RPMI8226 (cell line): Measurements from ENCODE around the gene CLSTN2.

Experiments used
- DNase-seq: peaks from one replicate; pipeline ENCODE4 v3.0.0-alpha.2; 2015

The CLSTN2 gene

DNA sequence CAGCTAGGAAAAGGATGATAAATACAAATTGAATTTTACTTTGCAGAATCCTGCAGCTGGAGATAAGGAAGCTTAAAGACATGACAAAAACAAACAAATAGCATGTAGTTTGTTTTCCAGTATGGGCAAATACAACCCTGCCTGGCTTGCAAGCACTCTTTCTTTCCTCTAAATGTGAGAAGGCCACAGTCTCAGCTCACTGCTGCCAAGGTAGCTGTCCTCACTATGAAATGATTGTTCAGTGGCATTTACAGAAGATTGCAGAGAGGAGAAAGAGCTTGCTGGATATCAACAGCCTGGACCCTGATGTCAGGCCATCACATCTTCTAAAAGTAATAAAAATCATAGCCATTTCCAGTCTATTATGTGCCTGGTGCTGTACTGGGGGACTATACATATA lies 262.0 kb downstream of the CLSTN2 start:
- DNase-seq = no peak

DNA sequence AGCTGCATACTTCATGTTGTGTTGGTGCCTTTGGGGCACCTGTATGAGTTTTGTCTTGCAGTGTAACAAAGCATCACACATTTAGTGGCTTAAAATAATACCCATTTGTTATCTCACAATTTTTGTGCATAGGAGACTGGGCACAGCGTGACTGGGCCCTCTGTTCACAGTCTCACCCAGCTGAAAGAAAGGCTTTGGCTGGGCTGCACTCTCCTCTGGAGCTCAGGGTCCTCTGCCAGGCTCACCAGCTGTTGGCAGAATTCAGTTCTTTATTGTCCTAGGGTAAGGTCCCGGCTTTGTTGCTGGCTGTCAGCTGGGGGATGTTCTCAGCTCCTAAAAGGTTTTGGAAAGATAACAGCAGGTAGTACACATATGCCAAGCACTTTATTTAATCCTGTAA lies 263.3 kb downstream of the CLSTN2 start:
- DNase-seq = no peak

DNA sequence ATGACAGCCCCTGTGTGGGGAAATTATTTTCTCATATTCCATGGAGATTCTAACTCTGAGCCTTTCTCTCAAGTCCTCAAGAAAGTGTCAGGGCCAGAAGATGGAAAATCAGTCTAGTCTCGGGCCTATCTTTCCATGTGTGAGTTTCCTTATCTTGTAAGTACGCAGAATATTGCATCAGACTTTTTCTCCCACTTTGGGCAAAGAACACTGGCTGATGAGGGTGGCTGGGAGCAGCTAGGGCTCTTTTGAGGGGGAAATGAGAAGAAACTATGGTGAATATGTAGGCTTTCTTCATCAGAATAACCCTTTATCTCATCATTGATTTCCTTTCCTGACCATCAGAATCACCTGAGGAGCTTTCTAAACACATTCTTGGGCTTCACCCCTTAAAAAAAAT lies 264.0 kb downstream of the CLSTN2 start:
- DNase-seq = no peak

GRCh38 chr3:140199743-140200142 lies 264.8 kb downstream of the CLSTN2 start:
- no peak for DNase-seq

DNA sequence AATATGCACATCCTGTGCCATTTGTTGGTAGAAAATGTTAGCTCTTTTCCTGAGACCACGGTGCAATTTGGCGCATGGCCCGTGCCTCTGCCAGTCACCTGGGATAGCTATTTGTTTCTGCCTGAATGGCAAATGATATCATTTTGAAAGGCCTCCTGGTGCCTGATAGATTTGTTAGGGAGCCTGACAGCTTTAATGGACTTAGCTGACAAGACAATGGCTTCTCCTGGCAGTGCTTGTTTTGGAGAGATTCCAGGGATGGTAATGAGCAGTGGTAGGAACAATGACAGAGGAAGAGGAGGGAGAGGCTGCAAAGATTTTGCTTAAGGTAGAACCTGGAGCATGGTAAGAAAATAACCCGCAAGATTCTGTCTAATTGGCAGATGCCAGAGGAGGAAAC lies 268.5 kb downstream of the CLSTN2 start:
- DNase-seq = no peak

- DNase-seq = no peak
These were observed 269.4 kb downstream of the CLSTN2 start for GRCh38 chr3:140204271-140204984.

DNA sequence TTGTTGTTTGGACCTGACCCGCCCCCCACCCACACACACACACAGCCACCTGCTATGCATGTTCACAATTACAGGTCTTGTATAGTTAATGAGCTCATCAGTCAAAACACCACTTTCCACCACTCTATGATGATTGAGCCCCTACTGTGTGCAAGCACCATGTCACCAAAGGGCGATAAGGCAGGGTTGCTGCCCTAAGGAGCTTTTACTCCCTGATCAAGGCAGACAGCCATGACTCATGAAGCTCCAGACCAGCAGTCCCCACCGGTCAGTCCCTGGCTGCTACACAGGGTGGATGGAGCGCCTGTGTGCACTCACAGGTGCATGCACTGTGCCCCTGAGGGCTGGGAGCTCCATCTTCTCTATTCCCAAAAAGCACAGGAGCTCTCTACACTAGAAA lies 270.6 kb downstream of the CLSTN2 start:
- DNase-seq = no peak

- DNase-seq = peak; percentile 7
These were observed 271.4 kb downstream of the CLSTN2 start for GRCh38 chr3:140206196-140207040.

GRCh38 chr3:140207541-140207940 lies 272.6 kb downstream of the CLSTN2 start:
- no peak for DNase-seq

DNA sequence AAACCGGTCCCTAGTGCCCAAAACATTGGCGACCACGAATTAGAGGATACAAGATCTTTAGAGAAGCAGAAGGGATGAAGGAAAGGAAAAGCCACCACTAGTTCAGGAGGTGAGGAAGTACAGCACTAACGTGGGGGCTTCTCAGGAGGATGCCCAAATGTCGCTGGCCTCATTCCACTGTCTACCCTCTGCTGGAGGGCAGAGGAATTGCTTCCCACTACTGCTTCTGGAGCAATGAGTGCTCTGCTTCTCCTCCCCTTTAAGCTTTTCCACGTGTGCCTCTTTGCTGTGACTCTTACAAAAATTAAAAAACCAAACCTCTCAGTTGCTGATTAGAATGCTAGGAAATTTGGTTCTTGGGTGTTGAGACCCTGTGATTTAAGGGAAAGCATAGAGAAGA lies 281.3 kb downstream of the CLSTN2 start:
- DNase-seq = peak; percentile 7

- DNase-seq = no peak
These were observed 284.3 kb downstream of the CLSTN2 start for GRCh38 chr3:140219291-140219690.

- no peak for DNase-seq
These were observed 285.0 kb downstream of the CLSTN2 start for GRCh38 chr3:140219923-140220452.

DNA sequence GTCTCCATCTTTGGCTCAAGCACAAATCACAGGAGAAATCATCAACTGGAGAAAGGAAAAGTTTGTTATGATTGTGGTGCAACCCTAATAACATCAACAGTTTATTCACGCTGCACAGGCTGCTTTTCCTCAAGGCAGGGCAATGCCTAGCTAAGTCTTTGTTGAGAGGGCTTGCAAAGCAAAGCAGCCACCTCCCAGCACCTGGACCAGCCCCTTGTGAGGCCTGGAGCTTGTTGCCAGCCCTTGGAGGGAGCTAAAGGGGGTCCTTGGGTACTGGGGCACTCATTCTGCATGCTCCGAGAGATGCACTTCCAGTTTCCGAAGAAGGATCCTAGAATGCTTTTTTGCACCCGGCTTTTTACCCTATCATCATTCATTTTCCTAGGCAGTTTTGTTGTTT lies 288.2 kb downstream of the CLSTN2 start:
- DNase-seq = no peak

DNA sequence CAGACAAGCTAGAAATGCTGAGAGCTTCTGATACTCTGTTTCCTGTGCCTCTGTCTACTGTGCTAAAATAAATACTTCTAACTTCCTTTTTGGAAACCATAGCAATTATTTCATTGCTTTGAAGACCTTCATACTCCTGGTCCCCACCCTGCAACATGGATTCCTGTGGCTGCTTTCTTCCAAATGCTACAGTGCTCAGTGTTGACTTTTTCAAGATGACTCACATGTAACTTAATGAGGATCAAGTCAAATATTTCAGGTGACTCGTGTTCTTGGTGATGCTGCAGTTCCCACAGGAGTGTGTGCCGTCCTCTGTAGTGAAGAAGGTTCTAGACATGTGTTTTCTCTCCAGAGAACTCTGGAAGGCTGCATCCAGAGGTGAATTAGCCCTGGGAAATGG lies 288.6 kb downstream of the CLSTN2 start:
- no peak for DNase-seq

DNA sequence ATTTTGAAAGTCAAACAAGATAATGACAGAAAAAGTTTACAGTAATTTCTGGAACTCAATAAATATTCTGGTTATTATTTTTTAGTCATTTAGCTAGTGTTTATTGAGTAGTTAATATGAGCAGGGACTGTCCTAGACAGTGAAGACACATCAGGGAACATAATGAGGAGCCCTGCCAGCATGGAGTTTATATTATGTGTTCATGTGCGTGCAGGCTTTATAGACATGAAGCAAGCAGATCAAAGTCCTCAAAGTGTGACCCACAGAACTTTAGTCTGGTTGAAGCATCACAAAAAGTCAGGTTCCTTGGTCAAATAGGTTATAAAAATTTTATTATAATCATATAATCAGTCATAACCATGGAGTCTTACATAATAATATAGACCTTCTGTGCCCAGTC lies 289.3 kb downstream of the CLSTN2 start:
- no peak for DNase-seq

DNA sequence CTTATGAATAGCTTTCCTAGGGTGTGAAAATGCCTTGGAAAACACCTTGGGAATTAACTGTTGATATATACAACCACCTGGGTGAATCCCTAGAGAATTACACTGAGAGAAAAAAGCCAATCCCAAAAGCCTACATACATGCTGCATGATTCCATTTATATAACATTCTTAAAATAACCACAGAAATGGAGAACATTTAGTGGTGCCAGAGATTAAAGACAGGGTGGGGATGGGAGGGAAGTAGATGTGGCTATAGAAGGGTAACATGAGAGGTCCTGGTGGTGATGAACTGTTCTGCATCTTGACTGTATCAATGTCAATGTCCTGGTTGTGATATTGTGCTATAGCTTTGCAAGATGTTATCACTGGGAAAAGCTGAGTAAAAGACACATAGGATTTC lies 291.0 kb downstream of the CLSTN2 start:
- no peak for DNase-seq

DNA sequence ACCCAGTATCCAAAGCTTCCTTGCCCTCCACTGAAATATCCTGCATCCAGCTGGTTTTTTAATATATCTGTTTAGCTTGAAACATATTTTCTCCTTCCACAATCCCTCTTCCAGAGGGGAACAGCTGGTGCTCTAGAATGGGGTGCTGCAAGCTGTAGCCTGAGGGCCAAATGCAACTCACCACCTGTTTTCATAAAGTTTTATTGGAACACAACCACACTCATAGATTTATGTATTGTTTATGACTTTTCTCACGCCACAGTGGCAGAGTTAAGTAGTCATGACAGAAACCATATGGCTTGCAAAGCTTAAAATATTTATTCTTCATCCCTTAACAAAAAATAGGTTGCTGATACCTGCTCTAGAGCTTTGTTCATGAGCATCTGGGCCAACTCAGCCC lies 298.7 kb downstream of the CLSTN2 start:
- no peak for DNase-seq

GRCh38 chr3:140234256-140234655 lies 299.3 kb downstream of the CLSTN2 start:
- DNase-seq = no peak

DNA sequence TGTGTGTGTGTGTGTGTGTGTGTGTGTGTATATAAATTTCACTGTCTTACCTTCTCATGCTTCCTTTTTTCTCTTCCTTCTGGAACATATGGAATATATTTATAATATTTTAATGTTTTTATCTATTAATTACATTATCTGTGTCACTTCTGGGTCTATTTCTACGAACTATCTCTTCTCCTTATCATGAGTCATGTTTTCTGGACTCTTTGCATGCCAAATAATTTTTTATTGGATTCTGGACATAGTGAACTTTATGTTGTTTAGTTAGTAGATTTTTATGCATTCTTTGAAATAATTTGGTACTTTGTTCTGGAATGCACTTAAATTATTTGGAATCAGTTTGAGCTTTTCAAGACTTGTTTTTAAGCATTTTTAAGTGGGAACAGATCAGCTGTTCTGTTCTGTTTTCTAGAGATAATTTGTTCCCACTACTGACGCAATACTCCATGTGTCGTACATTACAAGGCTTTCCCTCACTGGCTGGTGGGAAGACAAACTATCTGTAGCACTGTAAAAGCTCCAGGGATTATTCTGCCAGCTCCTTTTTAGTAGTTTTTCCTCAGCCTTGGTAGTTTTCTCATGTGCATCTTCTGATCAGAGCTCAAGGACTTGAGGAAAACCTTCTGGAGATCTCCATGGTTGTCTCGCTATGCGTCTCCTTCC lies 302.0 kb downstream of the CLSTN2 start:
- DNase-seq = no peak

- no peak for DNase-seq
These were observed 303.8 kb downstream of the CLSTN2 start for GRCh38 chr3:140238646-140239314.

GRCh38 chr3:140242818-140243276 lies 307.9 kb downstream of the CLSTN2 start:
- DNase-seq = no peak

DNA sequence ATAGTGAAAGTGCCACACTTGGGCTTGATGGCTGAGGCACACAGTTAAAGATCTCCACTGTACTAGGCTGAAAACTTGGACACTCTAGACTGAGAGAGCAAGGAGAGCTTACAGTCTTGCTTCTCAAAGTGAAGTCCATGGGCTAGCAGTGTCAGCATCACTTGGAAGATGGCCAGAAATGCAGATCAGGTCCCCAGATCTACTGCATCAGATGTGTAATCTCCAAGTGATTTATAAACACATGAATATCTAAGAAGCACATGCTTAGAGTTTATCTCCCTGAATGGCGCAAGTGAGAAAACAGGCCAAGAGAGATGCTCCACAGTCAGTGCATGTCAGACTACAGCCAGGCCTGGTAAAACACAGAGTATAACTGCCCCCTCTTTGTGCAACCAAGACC lies 308.6 kb downstream of the CLSTN2 start:
- no peak for DNase-seq

- no peak for DNase-seq
These were observed 309.9 kb downstream of the CLSTN2 start for GRCh38 chr3:140244893-140245292.
